ENCODE results near the gene RAB15. TPM values are rescaled to one million over a fixed set of nuclear protein-coding genes. Genes with fewer than 3 reads are reported as not detected.

Gene RAB15
- total RNA-seq, 2 experiments from 2014 or later, result 4.9 to 5.7 TPM

- DNase-seq, result no peak
- Mint-ChIP-seq H3K9me3 (no peaks in the 10 kb centered on the region), H3K4me3 (no peak overlapping the region), H3K36me3 (ENCODE audit: low read depth) (peaks cover 6% of the 10 kb centered on the region), H3K27ac (no peak overlapping the region), H3K27me3 (no peaks in the 10 kb centered on the region), H3K4me1 (peaks cover 36% of the 10 kb centered on the region)
- POLR2A ChIA-PET, result no interaction called here
- CTCF ChIA-PET, result interaction anchor here (0.7 to 1.1 kb wide), 2 partner anchors 11 to 1336 kb away, joined by 3 to 6 read pairs; no protein-coding TSS in a partner anchor
Measured at GRCh38 chr14:65000898-65001591, 28.9 kb upstream of the RAB15 start.

GRCh38 chr14:64998455-64998931 is 26.4 kb upstream of the RAB15 start:
- ChIA-PET CTCF (interaction anchor here (0.6 to 1.2 kb wide), 3 partner anchors 10 to 154 kb away, joined by 3 read pairs; no protein-coding TSS in a partner anchor), POLR2A (no interaction called here)
- Mint-ChIP-seq H3K36me3 (ENCODE audit: low read depth) (peaks cover under 1% of the 10 kb centered on the region), H3K4me1 (peaks cover 32% of the 10 kb centered on the region), H3K4me3 (no peak overlapping the region), H3K9me3 (no peaks in the 10 kb centered on the region), H3K27ac (no peak overlapping the region), H3K27me3 (no peaks in the 10 kb centered on the region)
- DNase-seq, result no peak

- DNase-seq, result no peak
Measured at GRCh38 chr14:64997108-64997794, 25.1 kb upstream of the RAB15 start.

GRCh38 chr14:64995291-64995690 is 23.2 kb upstream of the RAB15 start:
- ChIA-PET POLR2A (interaction anchor here (0.7 kb wide), 2 partner anchors 56 to 172 kb away, joined by 4 to 5 read pairs; no protein-coding TSS in a partner anchor), CTCF (interaction anchor here (0.6 to 1.6 kb wide), 3 partner anchors 57 to 707 kb away, joined by 3 to 7 read pairs (median 5); no protein-coding TSS in a partner anchor)
- no peak for DNase-seq
- Mint-ChIP-seq H3K4me3 (no peak overlapping the region), H3K27me3 (no peaks in the 10 kb centered on the region), H3K4me1 (peaks cover 45% of the 10 kb centered on the region), H3K36me3 (ENCODE audit: low read depth) (peaks cover 13% of the 10 kb centered on the region), H3K9me3 (peaks cover 2% of the 10 kb centered on the region), H3K27ac (no peak overlapping the region)

More at GRCh38 chr14:64997108-64997794, 25.1 kb upstream of the RAB15 start:
- no peaks in the 10 kb centered on the region for H3K9me3 Mint-ChIP-seq
- peak overlapping the region; percentile 32 for H3K27ac Mint-ChIP-seq
- ChIA-PET CTCF (interaction anchor here (0.6 to 1.3 kb wide), 3 partner anchors 9 to 174 kb away, joined by 3 to 4 read pairs (median 3); no protein-coding TSS in a partner anchor), POLR2A (no interaction called here)
- peaks cover 31% of the 10 kb centered on the region for H3K4me1 Mint-ChIP-seq
- no peaks in the 10 kb centered on the region for H3K27me3 Mint-ChIP-seq
- H3K4me3 Mint-ChIP-seq, result no peak overlapping the region
- peaks cover 5% of the 10 kb centered on the region for H3K36me3 Mint-ChIP-seq (ENCODE audit: low read depth)

DNA sequence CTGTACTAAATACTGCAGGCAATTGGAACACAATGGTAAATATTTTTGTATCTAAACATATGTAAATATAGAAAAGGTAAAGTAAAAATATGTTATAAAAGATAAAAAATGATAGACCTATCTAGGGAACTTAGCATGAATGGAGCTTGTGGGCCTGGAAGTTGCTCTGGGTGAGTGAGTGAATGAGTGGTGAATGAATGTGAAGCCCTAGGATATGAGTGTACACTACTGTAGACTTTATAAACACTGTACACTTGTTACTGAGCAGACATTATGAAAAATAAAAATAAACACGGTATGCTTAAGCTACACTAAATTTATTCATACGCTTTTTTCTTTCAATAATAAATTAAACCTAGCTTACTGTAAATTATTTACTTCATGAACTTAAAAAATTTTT is 22.4 kb upstream of the RAB15 start:
- ChIA-PET POLR2A (interaction anchor here (0.7 kb wide), 2 partner anchors 57 to 171 kb away, joined by 4 to 5 read pairs; no protein-coding TSS in a partner anchor), CTCF (interaction anchor here (0.8 to 1.6 kb wide), 3 partner anchors 25 to 171 kb away, joined by 3 to 7 read pairs (median 3); no protein-coding TSS in a partner anchor)
- Mint-ChIP-seq H3K9me3 (peaks cover 2% of the 10 kb centered on the region), H3K4me1 (peaks cover 53% of the 10 kb centered on the region), H3K27me3 (no peaks in the 10 kb centered on the region), H3K36me3 (ENCODE audit: low read depth) (peaks cover 20% of the 10 kb centered on the region), H3K27ac (no peak overlapping the region), H3K4me3 (no peak overlapping the region)
- no peak for DNase-seq

DNA sequence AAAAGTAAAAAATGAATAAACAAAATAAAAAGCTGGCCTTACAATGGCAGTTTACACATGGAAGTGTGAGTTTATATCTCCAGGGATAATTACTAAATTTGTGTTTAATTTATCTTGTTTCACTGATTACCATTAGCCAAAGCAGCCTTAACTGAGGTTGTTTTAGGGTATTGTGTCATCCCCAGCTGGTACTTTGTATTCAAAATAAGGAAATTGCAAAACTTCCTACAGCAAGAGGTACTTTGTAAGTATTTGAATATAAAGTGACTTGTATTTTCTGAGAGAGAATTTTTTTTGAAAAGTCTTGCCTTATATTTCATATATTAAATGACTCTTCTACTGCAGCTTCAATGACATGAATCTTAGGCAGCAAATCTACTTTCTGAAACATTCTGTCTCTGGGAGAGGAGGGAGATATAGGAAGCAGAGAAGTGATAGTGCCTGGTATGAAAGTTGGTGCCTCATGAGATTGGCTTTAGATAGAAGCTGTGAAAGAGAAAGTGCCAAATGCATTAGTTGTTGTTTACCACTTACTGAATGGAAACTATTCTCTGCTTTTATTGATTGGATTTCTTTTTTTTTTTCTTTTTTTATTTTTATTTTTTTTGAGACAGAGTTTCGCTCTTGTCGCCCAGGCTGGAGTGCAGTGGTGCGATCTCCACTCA is 21.3 kb upstream of the RAB15 start:
- peaks cover 2% of the 10 kb centered on the region for H3K9me3 Mint-ChIP-seq
- DNase-seq, result no peak
- ChIA-PET POLR2A (no interaction called here), CTCF (interaction anchor here (0.5 to 1.6 kb wide), 5 partner anchors 14 to 357 kb away, joined by 3 to 7 read pairs (median 3); no protein-coding TSS in a partner anchor)
- peak overlapping the region; percentile 60 for H3K27ac Mint-ChIP-seq
- peaks cover 25% of the 10 kb centered on the region for H3K36me3 Mint-ChIP-seq (ENCODE audit: low read depth)
- peaks cover 61% of the 10 kb centered on the region for H3K4me1 Mint-ChIP-seq
- no peak overlapping the region for H3K4me3 Mint-ChIP-seq
- no peaks in the 10 kb centered on the region for H3K27me3 Mint-ChIP-seq

GRCh38 chr14:64992328-64992885 is 20.3 kb upstream of the RAB15 start:
- H3K4me1 Mint-ChIP-seq, result peaks cover 62% of the 10 kb centered on the region
- H3K4me3 Mint-ChIP-seq, result no peak overlapping the region
- peaks cover 25% of the 10 kb centered on the region for H3K36me3 Mint-ChIP-seq (ENCODE audit: low read depth)

DNA sequence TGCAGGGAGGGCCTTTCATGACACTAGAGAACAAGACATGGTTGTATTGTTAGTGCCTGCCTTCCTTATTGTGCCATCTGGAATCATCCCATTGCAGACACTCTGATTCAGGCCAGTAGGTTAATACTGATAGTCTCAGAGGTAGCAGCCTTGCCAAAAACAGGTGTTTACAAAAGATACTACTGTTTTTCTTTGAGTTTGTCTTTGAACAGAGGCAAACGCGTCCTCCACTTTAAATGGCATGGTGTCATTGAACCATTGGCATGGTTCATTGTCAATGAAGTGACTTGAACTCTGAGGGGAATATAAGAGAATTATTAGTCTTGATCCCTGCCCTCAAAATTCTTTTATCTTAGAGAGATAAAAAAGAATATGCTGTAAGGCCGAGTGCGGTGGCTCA is 18.8 kb upstream of the RAB15 start:
- Mint-ChIP-seq H3K36me3 (ENCODE audit: low read depth) (peaks cover 25% of the 10 kb centered on the region), H3K4me1 (peaks cover 64% of the 10 kb centered on the region), H3K27ac (peak overlapping the region; percentile 85), H3K27me3 (peaks cover under 1% of the 10 kb centered on the region), H3K9me3 (peaks cover 2% of the 10 kb centered on the region), H3K4me3 (no peak overlapping the region)
- CTCF ChIA-PET, result interaction anchor here (1.0 to 1.7 kb wide), 2 partner anchors 10 to 29 kb away, joined by 3 to 4 read pairs; no protein-coding TSS in a partner anchor
- DNase-seq, result no peak
- POLR2A ChIA-PET, result no interaction called here

More at GRCh38 chr14:64992328-64992885, 20.3 kb upstream of the RAB15 start:
- no peaks in the 10 kb centered on the region for H3K27me3 Mint-ChIP-seq
- POLR2A ChIA-PET, result no interaction called here
- no peak overlapping the region for H3K27ac Mint-ChIP-seq
- CTCF ChIA-PET, result interaction anchor here (0.7 kb wide), 1 partner anchor 129 kb away, joined by 4 read pairs; no protein-coding TSS in a partner anchor
- DNase-seq, result no peak
- H3K9me3 Mint-ChIP-seq, result peaks cover 2% of the 10 kb centered on the region

DNA sequence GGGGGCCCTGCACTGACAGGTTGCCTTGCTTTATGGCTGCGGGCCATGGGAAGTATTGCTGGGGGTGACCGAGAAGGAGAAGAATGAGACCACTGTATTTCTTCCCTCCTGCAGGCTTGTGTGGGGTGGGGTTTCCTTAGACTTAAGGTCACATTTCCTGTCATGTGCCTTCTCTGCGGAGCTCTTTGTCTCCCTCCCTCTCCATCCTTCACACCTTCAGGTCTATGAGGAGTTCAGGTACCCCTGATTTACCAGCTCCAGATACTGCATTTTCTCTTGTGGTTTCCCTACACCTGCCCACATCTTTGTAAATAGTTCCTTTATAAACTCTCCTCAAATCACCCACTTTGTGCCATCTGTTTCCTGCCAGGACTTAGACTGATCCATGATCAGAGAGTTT is 18.2 kb upstream of the RAB15 start:
- DNase-seq, result peak; percentile 20
- Mint-ChIP-seq H3K9me3 (peaks cover 2% of the 10 kb centered on the region), H3K27me3 (peaks cover 2% of the 10 kb centered on the region), H3K4me3 (no peak overlapping the region), H3K27ac (peak overlapping the region; percentile 85), H3K4me1 (peaks cover 65% of the 10 kb centered on the region), H3K36me3 (ENCODE audit: low read depth) (peaks cover 25% of the 10 kb centered on the region)
- ChIA-PET POLR2A (no interaction called here), CTCF (interaction anchor here (1.0 to 1.7 kb wide), 2 partner anchors 11 to 30 kb away, joined by 3 to 4 read pairs; no protein-coding TSS in a partner anchor)

GRCh38 chr14:64987438-64987767 is 15.3 kb upstream of the RAB15 start:
- Mint-ChIP-seq H3K27me3 (peaks cover 10% of the 10 kb centered on the region), H3K36me3 (ENCODE audit: low read depth) (peaks cover 21% of the 10 kb centered on the region), H3K4me3 (peak overlapping the region; percentile 91), H3K4me1 (peaks cover 58% of the 10 kb centered on the region), H3K9me3 (peaks cover 2% of the 10 kb centered on the region), H3K27ac (peak overlapping the region; percentile 95)
- ChIA-PET POLR2A (interaction anchor here (0.7 kb wide), 1 partner anchor 13 kb away, joined by 4 read pairs; no protein-coding TSS in a partner anchor), CTCF (interaction anchor here (0.6 to 1.5 kb wide), 6 partner anchors 10 to 106 kb away, joined by 3 to 5 read pairs (median 3); no protein-coding TSS in a partner anchor)
- no peak for DNase-seq

GRCh38 chr14:64986648-64987437 is 14.7 kb upstream of the RAB15 start, which contains the start of gene FNTB:
Gene FNTB, plus strand, starts transcription at chr14:64986895. Its CDS starts 59 bp downstream, at chr14:64986954.
- POLR2A ChIA-PET, result no interaction called here
- Mint-ChIP-seq H3K4me1 (peaks cover 54% of the 10 kb centered on the region), H3K36me3 (ENCODE audit: low read depth) (peaks cover 19% of the 10 kb centered on the region), H3K27me3 (peaks cover 13% of the 10 kb centered on the region), H3K4me3 (peak within 1 kb of the TSS; percentile 91), H3K9me3 (peaks cover 2% of the 10 kb centered on the region), H3K27ac (peak within 1 kb of the TSS; percentile 95)
- CTCF ChIA-PET, result interaction anchor here (0.6 to 1.5 kb wide), 11 partner anchors 9 to 116 kb away, joined by 3 to 5 read pairs (median 3); partner anchors contain the start of gene MAX
- DNase-seq, result peak; percentile 95
